GM12878 (cell line): ENCODE measurements around the gene IFNG-AS1. TPM values are rescaled to one million over a fixed set of nuclear protein-coding genes. Genes with fewer than 3 reads are reported as not detected.

Experiments
- ATAC-seq: fragments of 200-7000 bp; cut with Tn5 transposase; 3 replicates; pipeline ENCODE4 v1.9.1; 2020; ENCODE audit warnings: mild to moderate bottlenecking, moderate library complexity
- BruUV-seq: library from RNA; stranded (reverse); fragments of 400-500 nt; replicated peaks from 2 replicates; lab custom pipeline; 2021; lab: Mats Ljungman, UMichigan
- CTCF ChIA-PET: fragments of 300-600 bp; sonication (Branson Sonifier 250); formaldehyde crosslinking; extraction: SDS; loops from one replicate; lab custom pipeline; 2021; ENCODE audit warnings: inconsistent platforms; lab: Yijun Ruan, JAX
- POLR2A ChIA-PET: fragments of 350-600 bp; formaldehyde crosslinking; extraction: SDS; loops from one replicate; lab custom pipeline; 2021; ENCODE audit warnings: inconsistent platforms; lab: Charles Lee
- RAD21 ChIA-PET: fragments of 300-600 bp; sonication (Branson Sonifier 250); formaldehyde crosslinking; loops from one replicate; lab custom pipeline; 2023; ENCODE audit warnings: antibody characterized with exemption; ENCODE audit not compliant: unreplicated experiment; lab: Charles Lee
- SMC1A ChIA-PET: fragments of 300-600 bp; sonication (Branson Sonifier 250); formaldehyde crosslinking; loops from one replicate; lab custom pipeline; 2023; ENCODE audit not compliant: unreplicated experiment, uncharacterized antibody; lab: Charles Lee
- DNase-seq: peaks from one replicate; pipeline ENCODE4 v3.0.0-alpha.2; 2011; ENCODE audit warnings: low read depth, low spot score
- FAIRE-seq: peaks from 3 replicates; lab custom pipeline; 2011; peaks lifted over from hg19 to GRCh38; lab: Jason Lieb, UNC
- H2AFZ ChIP-seq: 2 replicates; pipeline ENCODE4 v1.6.0; 2011; ENCODE audit warnings: low read depth, low read length, control low read depth; ENCODE audit not compliant: control insufficient read depth
- H3K27ac ChIP-seq: 2 replicates; pipeline ENCODE4 v1.5.1; 2011; ENCODE audit warnings: control low read depth; ENCODE audit not compliant: control insufficient read depth, insufficient read depth
- H3K27me3 ChIP-seq, 2 experiments: replicated peaks in 1 of 2; 2 replicates each; pipeline versions ENCODE4 v1.6.0 to v1.6.1; 2011; ENCODE audit warnings: low read length in 1 of 2; ENCODE audit not compliant: control insufficient read depth in 2 of 2, insufficient read depth in 2 of 2
- H3K36me3 ChIP-seq, 2 experiments: 2 replicates each; pipeline ENCODE4 v1.5.1; 2011; ENCODE audit warnings: low read length in 1 of 2; ENCODE audit not compliant: control insufficient read depth in 2 of 2, insufficient read depth in 2 of 2
- H3K4me1 ChIP-seq: 2 replicates; pipeline ENCODE4 v1.6.1; 2011; ENCODE audit warnings: mild to moderate bottlenecking, low read length, moderate library complexity, mixed read lengths; ENCODE audit not compliant: control insufficient read depth, insufficient read depth
- H3K4me2 ChIP-seq: 2 replicates; pipeline ENCODE4 v1.6.0; 2011; ENCODE audit warnings: control low read depth; ENCODE audit not compliant: control insufficient read depth, insufficient read depth
- H3K4me3 ChIP-seq: fragments of 200-600 bp; sonication (generic); 2 replicates; pipeline ENCODE4 v1.5.1; 2016
- H3K79me2 ChIP-seq: 2 replicates; pipeline ENCODE4 v1.6.0; 2011; ENCODE audit warnings: low read length; ENCODE audit not compliant: control insufficient read depth, insufficient read depth
- H3K9ac ChIP-seq: 2 replicates; pipeline ENCODE4 v1.8.0; 2011; ENCODE audit warnings: low read length, control low read depth, mixed read lengths; ENCODE audit not compliant: control insufficient read depth, insufficient read depth
- H3K9me3 ChIP-seq: replicated peaks from 3 replicates; pipeline ENCODE4 v1.5.1; 2011; ENCODE audit warnings: mild to moderate bottlenecking, low read length; ENCODE audit not compliant: control insufficient read depth, insufficient read depth
- H4K20me1 ChIP-seq: 2 replicates; pipeline ENCODE4 v1.6.0; 2011; ENCODE audit not compliant: control insufficient read depth, insufficient read depth
- CEBPB ChIP-seq, 2 experiments: fragments of 150-350 bp in 1 of 2; IDR thresholded peaks; 2 replicates each; pipeline ENCODE4 v1.6.1; 2012 to 2014; ENCODE audit warnings: low read depth in 2 of 2, low read length in 2 of 2, borderline replicate concordance in 1 of 2, inconsistent platforms in 1 of 2
- HSF1 ChIP-seq: fragments of 150-350 bp; IDR thresholded peaks from 2 replicates; pipeline ENCODE4 v1.6.1; 2014; ENCODE audit warnings: mild to moderate bottlenecking, low read depth, low read length
- JUND ChIP-seq: IDR thresholded peaks from 2 replicates; pipeline ENCODE4 v1.6.1; 2012; ENCODE audit warnings: low read depth, mild to moderate bottlenecking, low read length, improper control_type of control experiment, moderate library complexity
- KAT2A ChIP-seq: conservative IDR thresholded peaks from 2 replicates; pipeline ENCODE4 v1.6.1; 2011; ENCODE audit warnings: low read depth, low read length; ENCODE audit not compliant: control insufficient read depth
- SUPT20H ChIP-seq: IDR thresholded peaks from 2 replicates; pipeline ENCODE4 v1.6.1; 2011; ENCODE audit warnings: low read depth, mild to moderate bottlenecking, low read length, moderate library complexity, borderline replicate concordance; ENCODE audit not compliant: control insufficient read depth
- WGBS: methylation state at CpG from one replicate; pipeline ENCODE4 v1.1.6; 2016; ENCODE audit warnings: low lambda C conversion rate; ENCODE audit not compliant: insufficient replicate concordance, insufficient coverage; ENCODE audit errors: missing lambda C conversion rate; 5-methylcytosine and 5-hydroxymethylcytosine counted together
- in situ Hi-C: fragments of 300-500 bp; cut with MboI; formaldehyde crosslinking; loops from 9 replicates; pipeline ENCODE4 v1.14.3; 2018; ENCODE audit warnings: mixed read lengths
- intact Hi-C: fragments of 100-400 bp; cut with micrococcal nuclease; formaldehyde crosslinking; loops from one replicate; pipeline ENCODE4 v1.14.2; 2022; ENCODE audit not compliant: unreplicated experiment
- polyA plus RNA-seq, 11 experiments: library from polyadenylated mRNA; depleted of rRNA in 4 of 11; unstranded in 6 of 11; stranded (reverse) in 5 of 11; fragments of >200 nt; fragmentation: Nextera tagmentation in 4 of 11; fragmentation: Illumina TruSeq in 1 of 11; extraction: Ambion mirVana in 4 of 11; extraction: Trizol in 1 of 11; gene quantifications; 1 replicate in 1 of 11; 2 replicates in 10 of 11; pipeline versions ENCODE4 v1.2.1 to v1.2.3, GENCODE V29; 2011 to 2016; ENCODE audit warnings: inconsistent platforms in 2 of 11, missing spikeins in 2 of 11, low read depth in 1 of 11
- total RNA-seq, 4 experiments: library from RNA; depleted of rRNA in 3 of 4; stranded (reverse); fragments of >200 nt in 3 of 4; fragmentation: Illumina TruSeq in 1 of 4; extraction: Trizol in 1 of 4; gene quantifications; 2 replicates each; pipeline versions ENCODE4 v1.2.1 to v1.2.3, GENCODE V29; 2013 to 2021
- TF ChIP-seq, protein P1 (sequence below): fragments of 450-650 bp; IDR thresholded peaks from 2 replicates; pipeline ENCODE4 v1.6.1; 2017; ENCODE audit warnings: low read depth, mild to moderate bottlenecking, moderate library complexity

Gene IFNG-AS1
- total and polyA plus RNA-seq, 10 of the 15 experiments (the other 5 are each of a cell fraction or from before 2014, with no cell fraction given), result 0.40 to 1.9 (median 1.3) TPM

DNA sequence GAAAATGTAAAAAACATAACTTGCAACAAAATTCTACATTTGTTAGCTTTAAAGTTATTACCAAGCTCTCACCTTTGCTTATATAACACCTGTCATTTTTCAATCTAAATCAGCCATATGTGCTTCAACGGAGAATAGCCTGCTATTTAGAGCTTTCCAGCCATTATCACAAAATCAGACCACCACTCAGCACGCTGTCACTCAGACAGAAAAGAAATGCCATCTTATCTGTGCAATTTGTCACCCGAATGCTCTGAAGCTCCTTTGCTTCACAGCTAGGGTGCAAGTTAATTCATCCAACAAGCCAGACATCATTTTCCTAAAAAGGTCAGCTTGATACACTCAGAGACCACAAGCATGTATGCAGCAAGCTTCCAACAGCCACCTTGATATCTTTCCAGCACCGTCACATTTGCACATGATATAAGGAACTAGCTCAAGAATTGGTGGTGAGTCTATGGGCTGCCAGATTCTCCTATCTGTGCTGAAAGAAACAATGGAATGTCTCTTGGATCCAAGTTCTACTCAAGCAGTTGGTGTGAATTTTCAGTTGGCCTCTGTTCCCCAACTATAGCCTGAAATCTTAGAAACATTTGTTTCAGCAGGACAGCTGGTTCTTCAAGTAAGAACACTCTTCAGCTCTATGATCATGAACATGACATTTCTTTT is 20.0 kb upstream of the IFNG-AS1 start:
- Histone ChIP-seq H3K27ac (no peak overlapping the region), H2AFZ (no peak overlapping the region), H3K79me2 (no peaks in the 10 kb centered on the region), H3K4me3 (no peak overlapping the region), H3K4me2 (no peak overlapping the region), H3K4me1 (peaks cover 8% of the 10 kb centered on the region; the same call in 1 of the 2 replicates), H4K20me1 (no peaks in the 10 kb centered on the region), H3K27me3 (peaks cover 0 to 2% of the 10 kb centered on the region in 2 experiments; a peak in 2 of 4 replicates), H3K36me3 (no peaks in the 10 kb centered on the region), H3K9ac (no peak overlapping the region), H3K9me3 (no peaks in the 10 kb centered on the region; the same call in 2 of the 3 replicates)
- ChIA-PET SMC1A (interaction anchor here (1.0 to 1.8 kb wide), 8 partner anchors 10 to 24 kb away, joined by 3 to 6 read pairs (median 3); no protein-coding TSS in a partner anchor), CTCF (interaction anchor here (1.6 to 2.0 kb wide), 2 partner anchors 12 to 26 kb away, joined by 5 to 8 read pairs; no protein-coding TSS in a partner anchor), RAD21 (interaction anchor here (1.2 to 1.5 kb wide), 2 partner anchors 13 to 17 kb away, joined by 3 to 5 read pairs; no protein-coding TSS in a partner anchor), POLR2A (interaction anchor here (1.3 to 2.7 kb wide), 2 partner anchors 13 to 22 kb away, joined by 3 to 7 read pairs; no protein-coding TSS in a partner anchor)
- intact Hi-C loops, result no loop called here
- in situ Hi-C loops, result no loop called here
- FAIRE-seq, result no peak
- no peak for TF ChIP-seq JUND
- no peak for TF ChIP-seq KAT2A
- no peak for TF ChIP-seq SUPT20H
- TF ChIP-seq CEBPB (IDR thresholded peaks at IDR 0.05; ENCODE audit: borderline replicate concordance in 1 of 2, low read depth in 2 of 2, low read length in 2 of 2), result no peak
- TF ChIP-seq, protein P1, sequence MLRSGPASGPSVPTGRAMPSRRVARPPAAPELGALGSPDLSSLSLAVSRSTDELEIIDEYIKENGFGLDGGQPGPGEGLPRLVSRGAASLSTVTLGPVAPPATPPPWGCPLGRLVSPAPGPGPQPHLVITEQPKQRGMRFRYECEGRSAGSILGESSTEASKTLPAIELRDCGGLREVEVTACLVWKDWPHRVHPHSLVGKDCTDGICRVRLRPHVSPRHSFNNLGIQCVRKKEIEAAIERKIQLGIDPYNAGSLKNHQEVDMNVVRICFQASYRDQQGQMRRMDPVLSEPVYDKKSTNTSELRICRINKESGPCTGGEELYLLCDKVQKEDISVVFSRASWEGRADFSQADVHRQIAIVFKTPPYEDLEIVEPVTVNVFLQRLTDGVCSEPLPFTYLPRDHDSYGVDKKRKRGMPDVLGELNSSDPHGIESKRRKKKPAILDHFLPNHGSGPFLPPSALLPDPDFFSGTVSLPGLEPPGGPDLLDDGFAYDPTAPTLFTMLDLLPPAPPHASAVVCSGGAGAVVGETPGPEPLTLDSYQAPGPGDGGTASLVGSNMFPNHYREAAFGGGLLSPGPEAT, result no peak
- no peak for TF ChIP-seq HSF1
- no peak for ATAC-seq
- no peak for DNase-seq
- WGBS, result 83% methylated on average over 4 of the region's 4 CpGs
- no TSS peak for BruUV-seq
